ENCODE measurements around the gene TEX264.

Gene TEX264

DNA sequence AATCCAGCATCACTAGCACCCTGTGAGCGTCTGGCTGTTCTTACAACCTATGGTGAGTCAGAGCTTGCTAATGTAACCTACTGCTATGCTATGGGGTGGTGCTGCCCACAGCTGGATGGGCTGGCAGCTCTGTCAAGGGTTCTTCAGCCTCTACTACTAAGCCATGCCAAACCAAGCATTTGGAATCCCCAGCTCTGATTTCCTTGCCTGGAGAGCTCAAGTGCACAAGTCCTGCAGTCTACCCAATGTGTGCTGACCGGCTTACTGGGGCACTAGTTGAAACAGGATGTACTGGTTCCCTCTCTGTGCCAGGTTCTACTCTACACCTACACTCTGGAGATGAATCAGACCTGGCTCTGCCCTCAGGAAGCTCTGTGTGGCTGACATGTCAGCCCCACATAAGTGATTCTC, 4.2 kb downstream of the TEX264 start:
- DNase-seq = no peak

DNA sequence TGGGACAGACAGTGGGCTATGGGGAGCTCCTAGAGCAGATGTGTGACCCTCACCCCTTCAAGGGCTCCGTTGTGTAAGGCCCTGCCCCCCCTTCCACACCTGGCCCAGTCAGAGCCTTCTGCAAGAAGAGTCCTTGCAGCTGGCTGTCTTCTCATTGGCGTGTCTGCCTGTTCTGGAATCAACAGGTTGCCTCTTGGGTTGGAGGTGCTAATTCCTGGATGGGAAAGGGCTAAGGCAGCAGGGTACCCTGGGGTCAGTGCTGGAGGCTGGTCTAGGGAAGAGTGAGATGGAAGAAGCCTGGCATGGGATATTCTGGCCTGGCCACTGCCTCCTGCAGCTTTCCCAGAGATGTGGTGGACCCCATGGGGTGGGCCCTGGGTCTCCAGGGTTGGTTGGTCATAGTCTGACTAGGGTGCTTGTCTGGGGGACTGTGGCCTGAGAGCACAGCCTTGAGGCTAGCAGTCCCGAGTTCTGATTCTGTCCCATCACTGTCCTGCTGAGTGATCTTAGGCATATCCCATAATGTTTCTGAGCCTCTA, 5.1 kb downstream of the TEX264 start:
- no peak for DNase-seq

DNA sequence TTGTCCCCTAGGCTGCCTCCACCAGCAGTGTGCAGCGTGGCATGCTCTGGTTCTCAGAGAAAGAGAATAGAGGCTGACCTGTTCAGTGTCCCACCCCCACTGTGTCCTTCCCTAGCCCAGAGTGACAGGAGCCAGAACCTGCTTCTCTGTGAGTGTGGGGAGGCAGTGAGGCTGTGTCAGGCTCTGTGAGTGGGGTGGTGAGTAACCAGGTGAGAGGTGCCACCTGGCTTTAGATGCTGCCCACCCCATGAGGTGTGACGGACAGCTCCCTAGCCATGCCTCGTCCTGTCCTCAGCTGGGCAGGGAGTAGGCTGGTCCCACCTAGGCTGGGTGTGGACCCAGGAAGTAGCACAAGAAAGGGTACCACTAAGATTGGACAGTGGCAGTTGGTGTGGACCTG, 6.3 kb downstream of the TEX264 start:
- no peak for DNase-seq

DNA sequence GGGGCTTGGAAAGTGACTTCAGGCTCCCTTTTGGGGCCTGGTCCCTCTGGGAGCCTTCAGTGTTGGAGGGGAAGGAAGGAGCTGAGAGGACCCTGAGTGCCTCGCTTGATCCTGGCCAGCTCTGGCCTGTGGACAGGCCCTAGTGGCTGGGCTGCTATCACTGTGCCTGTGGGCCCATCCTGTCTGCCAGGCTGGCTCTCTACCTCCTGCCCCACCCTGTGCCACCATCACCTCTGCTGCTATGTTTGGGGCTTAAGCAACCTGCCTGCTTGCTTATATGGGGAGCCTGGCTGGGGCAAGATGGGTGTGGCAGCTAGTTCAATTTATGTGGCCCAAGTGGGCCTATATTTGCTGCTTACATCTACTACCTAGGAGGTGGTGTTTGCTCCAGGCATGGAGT, 7.1 kb downstream of the TEX264 start:
- no peak for DNase-seq

DNA sequence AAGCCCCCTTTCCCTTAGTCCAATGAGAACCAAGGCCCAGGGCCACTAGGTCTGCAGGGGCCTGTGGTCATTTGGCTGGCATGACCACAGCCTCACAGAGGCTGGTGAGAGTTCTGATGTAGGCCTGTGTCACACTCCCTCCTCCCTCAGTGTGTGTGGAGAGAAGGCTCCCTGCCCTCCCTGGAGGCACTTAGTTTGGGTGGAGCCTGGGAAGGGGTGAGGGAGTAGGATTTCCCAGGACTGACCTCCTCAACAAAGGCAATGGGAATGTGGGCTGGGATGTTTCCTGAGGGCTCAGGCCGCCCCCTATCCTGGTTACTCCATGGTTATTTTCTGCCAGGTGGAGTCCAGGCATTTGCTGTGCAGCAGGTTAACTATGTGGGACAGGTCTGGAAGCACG, 7.6 kb downstream of the TEX264 start:
- DNase-seq = no peak

DNA sequence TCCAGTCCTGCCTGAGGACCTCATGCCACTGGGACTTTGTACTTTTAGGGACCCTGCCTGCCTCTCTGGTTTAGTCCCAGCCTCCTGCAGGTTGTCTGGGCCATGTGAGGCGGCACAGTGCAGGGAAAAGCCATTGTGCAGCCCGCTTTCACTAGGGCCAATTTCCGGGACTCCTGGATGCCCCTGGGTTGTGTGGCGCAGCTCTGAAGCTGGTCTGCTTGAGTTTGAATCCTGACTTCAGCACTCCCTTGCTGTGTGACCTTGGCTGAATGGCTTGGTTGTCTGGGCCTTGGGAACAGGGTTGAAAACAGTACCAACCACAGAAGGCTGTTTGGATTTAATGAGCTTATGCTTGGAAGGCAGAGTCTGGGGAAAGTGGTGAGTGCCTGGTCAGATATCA, 8.3 kb downstream of the TEX264 start:
- DNase-seq = no peak

DNA sequence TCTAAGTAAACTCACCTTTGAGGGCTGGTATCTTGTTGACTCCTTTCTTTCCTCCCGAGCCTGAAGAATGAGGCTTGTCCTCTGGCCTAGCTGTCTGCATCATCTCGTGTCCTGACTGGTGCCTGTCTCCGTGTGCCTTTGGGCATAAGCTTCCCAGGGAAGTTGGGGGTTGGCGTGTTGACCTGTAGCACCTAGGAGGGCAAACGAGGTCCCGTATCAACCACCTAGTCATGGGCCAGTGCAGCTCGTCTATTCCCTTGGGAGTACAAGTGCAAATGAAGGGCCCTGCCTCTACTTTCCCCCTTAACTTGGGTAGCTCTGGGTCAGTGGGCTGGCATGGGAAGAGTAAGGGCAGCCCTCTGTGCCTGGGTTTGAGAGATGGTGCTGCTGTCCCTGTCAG, 8.7 kb downstream of the TEX264 start:
- no peak for DNase-seq

DNA sequence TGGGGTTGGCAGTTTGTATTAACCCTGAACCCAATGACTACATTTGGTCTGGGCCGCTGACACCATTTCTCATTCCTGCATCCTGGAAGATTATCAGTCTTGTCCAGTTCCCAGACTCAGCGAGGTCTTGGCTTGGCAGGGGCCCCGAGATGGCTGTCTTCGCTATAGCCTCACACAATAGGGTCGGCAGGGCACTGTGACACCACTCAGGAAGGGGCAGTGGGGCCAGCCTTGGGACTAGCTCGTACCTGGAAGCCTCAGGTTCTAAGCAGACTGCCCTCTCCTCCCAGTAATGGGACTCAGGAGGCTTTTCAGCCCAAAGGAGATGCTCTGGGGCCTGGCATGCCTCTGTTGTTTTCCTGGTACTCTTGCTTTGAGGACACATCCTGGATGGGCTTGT, 9.1 kb downstream of the TEX264 start:
- no peak for DNase-seq

DNA sequence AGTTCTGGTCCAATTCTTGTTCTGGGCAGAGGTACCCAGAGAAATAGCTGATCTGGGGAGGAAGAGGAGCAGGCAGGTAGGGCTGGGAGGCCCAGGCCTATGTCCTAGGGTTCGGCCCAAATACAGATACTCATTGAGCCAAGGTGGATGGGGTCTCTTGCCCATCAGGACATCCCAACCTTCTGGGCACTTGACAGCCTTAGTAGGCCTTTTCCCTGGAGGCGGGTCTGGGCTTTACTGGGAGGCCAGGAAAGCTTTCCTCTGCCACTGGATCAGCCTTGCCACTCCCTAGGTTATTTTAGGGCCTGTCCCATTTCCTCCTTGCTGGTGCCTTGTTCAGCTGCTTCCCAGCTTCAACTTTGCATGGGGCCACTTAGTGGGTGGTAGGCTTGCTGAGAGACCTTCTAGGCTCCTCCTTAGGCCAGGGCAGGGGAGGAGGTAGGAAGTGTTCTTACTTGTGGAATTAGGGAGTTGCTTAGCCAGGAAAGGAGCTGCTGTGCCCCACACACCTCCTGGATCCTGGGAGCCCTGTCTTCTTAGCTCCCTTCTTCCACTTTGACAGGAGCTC, 9.7 kb downstream of the TEX264 start:
- no peak for DNase-seq

DNA sequence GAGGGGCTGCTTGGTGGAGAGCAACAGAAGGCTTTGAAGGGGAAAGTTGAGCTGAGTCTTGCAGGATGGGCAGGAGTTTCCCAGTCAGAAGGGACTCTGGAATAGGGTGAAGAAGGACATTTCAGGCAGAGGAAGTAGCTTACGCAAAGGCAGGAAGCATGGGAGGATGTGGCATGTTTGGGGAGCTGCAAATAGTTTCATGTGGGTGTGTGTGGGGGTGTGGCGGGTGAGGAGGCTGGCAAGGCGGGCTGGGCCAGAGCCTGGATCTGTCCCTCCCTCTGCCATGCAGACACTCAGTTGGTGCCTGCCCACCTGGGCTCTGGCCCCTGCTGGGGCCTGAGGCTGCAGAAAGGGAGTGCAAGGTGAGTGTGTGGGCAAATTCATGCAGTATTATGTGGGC, 10.4 kb downstream of the TEX264 start:
- peak in 1 of 2 donors; percentile 63 for DNase-seq

DNA sequence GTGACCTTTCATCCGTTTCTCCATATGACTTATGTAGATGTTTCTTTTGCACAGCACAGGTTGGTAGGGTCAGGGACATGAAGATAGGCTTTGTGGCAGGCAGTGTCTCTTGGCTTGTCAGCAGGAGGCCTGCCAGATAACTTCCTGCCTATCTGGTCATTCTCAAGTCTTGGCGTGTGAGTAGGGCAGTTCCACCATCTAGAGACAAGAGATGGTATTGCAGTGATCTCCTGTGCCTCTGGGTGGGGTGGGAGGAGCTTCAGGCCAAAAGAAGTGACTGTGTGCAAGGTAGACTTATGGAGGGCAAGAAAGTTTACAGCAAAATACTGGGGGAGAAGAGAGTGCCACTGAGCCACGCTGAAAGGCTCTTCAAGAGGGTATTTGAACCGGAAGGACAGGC, 11.0 kb downstream of the TEX264 start:
- peak; percentile 15 to 87 for DNase-seq

DNA sequence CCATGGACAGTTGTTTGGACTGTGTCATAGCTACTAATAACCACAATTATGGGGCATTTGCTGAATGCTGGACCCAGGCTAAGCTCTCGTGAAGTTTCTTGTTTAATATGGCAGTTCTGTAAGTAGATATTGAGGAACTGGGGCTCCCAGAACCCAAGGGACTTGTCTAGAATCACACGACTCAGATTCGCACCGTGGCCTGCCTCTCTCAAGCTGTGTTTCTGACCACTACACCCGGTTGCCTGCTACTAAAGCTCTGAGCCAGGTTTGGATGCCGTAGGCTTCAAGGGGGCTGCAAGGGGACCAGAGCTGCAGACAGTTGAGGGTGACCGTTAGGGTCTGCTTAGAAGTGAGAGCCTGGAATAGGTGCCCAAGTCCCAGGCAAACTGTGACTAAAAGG, 11.5 kb downstream of the TEX264 start:
- no peak for DNase-seq

DNA sequence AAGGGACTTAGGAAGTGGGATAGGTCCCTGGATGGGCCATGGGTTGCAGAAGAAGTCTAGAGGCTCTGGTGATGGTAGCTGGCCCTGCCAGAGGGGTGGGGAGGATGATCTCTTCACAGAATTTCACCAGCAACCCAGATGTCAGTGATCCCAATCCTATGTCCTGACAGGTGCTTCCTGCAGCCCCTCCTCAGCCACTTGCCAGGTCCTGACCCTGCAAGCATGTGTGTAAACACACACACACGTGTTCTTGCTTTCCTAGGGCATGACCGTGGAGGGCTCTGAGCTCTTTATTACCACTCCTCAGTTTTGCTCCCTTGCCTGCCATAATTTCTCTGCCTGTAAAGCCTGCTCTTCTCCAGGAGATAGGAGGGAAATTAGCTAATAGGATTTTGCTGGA, 12.5 kb downstream of the TEX264 start:
- DNase-seq = no peak

DNA sequence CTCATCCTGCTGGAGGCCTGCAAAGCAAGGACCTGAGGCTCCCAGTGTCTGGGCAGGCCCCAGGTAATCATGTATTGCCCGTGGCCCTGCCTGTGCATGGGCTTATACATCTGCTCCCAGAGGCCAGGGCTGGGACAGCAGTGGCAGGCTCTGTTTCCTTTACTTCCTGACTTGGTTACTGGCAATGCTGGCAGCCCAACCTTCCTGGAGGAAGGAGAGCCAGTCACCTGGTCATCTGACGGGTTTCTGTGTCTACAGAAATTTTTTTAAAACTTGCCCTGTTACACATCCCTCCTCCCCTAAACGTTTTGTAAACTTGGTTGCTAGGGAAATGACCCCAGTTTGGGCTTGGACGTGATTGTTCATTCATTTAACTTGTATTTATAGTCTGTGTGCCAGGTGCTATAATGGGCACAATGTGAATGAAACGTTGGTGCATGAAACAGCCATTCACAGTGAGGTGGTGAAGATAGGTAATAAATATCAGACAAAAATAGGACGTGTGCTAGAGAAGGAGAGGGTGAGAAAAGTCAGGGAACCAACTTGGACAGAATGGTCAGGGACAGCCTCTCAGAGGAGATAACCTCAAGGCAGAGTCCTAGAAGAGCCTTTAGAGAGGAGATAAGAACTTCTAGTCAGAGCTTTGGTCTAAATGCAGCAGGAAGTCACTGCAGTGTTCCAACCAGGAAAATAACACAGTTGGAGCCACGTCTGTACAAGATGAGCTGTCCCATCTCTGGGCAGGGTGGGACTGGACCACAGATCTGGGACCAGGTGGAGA, 14.1 kb downstream of the TEX264 start:
- no peak for DNase-seq

DNA sequence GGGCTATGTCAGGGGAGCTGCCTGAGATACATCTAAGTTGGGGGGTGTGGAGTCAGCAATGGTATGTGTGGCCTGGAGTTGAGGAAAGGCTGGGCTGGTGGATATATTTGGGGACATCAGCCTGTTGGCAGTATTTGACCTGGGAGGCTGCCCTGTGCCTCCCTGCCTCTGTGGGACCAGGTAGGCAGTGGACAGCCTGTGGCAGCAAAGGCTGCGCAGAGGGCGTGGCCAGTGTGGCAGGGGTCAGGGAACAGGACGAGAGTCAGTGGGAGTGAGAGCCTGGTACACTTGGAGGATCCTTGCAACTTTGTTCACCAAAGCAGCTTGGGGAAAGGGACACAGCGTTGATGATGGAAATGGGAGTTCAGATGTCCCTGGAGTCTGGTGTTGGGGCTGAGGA, 15.0 kb downstream of the TEX264 start:
- DNase-seq = no peak

DNA sequence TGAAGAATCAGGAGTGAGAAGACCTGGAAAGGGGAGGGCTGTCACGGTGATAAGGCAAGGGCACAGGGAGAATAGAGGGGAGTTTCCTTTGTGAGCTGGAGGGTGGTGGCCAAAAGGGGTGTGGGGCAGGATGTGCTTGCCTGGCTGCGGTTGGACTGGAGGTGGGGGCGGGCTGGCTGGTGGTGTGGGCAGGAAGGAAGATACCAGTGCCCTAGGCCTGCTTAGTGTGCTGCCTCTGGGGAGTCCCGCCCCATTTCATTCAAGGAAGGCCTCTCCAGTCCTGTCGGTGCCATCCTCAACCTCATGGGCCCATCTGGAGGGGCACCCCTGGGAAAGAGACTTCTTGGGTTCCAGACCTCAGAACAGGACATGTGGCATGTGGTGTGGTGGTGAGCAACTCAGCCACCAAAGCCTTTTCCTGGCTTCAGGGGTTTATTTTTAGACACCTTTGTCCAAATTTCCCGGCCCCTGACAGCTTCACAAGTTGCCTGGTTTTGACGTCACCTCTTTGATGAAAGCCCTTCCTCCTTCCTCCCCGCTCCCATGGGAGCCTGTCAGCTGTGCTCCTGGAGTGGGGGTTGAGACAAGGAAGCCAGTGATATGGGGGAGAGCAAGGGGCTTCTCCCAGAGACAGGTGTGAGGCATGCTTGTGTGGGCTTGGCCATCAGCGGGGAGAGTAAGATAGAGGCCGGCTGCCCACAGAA, 15.6 kb downstream of the TEX264 start:
- DNase-seq = peak; percentile 10 to 92

DNA sequence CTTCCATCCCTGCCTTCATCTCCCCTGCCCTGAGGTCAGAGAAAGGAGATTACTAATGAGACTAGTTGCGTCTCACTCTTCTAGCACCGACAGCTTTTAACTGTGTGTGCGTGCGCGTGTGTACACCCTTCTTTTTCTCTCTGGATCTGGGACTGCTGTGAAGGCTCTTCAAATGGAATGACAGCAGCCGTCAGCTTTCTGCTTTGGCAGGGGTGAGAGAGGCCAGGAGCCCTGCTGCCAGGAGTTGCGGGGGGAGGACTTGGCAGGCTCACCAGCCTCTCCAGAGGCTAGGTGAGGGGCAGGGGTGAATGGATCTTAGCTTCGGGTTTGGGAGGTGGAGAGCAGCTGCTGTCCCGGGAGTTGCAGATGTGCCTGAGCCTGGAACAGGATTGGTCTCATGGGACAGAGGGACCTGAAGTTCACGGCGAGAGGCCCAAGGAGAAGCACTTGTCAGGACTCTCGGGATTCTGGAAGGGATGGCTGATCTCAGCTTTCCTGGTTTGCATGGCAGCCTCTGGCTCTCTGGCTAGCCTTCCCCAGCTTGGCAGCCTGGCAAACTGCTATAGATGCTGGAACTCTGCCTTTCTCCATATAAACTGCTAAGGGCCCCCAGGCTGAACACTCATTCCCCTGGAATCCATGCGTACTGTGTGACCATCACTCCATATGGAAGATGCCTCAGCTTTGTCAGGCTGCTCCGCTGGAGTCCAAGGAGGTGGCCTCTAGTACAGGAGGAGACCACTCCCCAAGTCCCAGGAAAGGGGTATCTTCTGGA, 16.6 kb downstream of the TEX264 start:
- DNase-seq = no peak

DNA sequence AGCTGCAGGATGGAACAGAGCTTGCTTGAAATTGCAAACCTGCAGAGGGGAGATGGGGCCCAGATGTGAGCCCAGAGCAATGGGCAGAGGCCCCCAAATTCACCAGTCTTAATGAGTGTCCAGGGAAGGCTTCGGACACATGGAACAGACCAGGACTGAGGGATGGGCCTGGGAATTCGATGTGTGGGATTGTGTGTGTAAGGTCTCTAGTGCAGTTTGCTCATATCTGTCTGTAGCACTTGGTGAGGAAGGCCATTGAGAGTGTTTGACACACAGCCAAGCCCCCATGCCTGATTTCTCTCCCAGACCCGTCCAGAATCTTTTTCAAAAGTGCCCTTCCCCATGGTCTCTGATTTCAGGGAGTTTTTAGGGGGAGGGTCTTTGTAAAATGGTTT, 17.2 kb downstream of the TEX264 start:
- no peak for DNase-seq

DNA sequence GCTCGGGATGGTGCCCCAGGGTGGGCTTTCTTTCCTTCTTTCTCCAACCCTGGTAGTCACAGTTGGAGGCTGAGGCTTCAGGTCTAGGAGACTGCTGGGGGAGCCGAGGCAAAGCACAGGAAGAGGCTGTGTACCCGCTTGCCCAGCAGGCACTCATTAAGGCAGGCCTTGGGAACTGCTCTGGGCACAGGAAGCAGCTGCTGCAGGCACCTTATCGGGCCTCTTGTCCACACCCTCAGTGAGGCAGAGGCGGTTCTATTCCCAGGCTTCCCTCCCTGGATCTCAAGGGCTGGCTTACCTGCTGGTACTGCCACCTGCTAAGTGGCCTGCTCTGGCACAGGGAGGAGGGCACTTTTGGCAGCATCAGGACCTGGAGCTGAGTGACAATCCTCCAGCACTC, 20.0 kb downstream of the TEX264 start:
- no peak for DNase-seq

DNA sequence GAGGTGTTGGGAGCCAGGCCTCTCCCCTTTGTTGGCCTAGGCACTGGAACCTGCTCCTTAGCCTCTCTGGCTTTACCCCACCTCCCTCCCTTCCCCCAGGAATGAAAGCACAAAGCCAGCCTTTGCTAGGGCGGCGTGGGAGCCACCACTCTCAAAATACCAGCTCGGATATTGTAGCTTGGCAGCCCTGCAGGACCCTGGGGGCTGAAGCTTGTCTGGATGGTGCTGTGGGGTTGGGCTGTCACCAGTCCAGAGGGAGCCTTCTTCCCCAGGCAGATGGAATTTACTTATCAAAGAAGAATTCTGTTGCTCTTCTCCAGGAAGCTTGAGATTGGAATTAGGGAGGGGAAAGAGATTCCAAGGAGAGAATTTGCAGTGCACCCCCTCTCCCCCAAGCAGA, 20.9 kb downstream of the TEX264 start:
- no peak for DNase-seq

DNA sequence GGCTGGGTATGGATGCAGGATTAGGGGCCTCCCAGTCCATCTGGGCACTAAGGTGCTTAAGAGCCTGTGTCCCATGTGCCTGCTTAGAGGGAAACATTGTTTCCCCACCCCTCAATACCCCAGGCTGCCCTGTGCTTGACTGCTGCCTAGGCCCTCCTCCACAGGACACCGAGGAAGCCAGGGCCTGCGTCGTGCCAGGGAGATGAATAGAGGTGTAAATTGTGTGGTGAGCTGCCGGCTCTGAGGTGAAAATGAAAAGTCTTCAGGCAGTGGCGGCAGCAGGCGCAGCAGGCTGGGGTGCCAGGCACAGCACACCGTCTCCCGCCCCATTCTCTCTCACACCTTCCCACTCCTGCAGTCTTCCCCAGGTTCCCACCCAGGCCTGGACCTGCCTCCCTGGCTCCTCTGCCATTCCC, 21.9 kb downstream of the TEX264 start:
- no peak for DNase-seq

DNA sequence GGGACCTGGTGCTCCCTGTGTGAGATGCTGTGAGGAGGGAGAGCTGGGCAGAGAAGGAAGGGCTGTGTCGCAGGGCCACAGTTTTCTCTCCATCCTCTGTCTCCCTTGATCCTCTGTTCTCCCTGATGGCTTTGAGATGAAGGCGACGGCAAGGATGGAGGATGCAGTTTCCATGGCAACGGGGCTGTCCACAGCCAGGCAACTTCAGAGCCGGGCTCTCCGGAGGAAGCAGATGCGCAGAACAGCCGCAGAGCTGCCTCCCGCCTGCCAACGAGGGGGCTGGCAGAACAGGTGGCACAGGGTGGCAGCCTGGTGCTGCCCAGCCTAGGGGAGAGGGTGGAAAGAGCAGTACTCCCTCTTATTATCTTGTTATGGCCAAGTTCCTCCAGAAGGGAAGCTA, 25.9 kb downstream of the TEX264 start:
- DNase-seq = no peak

DNA sequence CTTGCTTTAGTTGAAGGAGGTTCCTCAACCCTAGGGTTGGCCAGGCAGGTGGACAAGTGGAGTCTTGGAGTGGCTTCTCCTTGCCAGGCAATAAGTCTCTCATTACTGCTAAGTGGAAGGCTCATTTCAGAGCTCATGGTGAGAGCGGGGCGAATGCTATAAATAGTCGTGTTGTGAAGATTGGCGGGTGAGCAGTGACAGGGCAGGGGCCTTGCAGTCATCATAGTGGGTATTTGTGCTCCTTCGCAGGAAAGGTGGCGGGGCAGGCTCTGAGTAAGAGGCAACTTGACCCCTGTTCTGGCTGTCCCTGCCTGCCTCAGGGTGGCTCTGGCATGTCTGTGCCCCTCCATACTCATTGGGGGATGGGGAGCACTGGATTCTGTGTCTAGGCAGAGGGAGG, 27.2 kb downstream of the TEX264 start:
- DNase-seq = no peak
